Activated effector memory CD4-positive, alpha-beta T cell treated with Interleukin-2 at 50 U/mL for 16 hours (primary cell): ENCODE measurements around the gene DMGDH.
"Not testable (repeated sequence)": the region's sequence is repeated elsewhere in the genome, so short reads cannot be mapped to it uniquely, and the experiment has no call there.

Experiments used
- DNase-seq: peaks from one replicate; pipeline ENCODE4 v3.0.0-alpha.2; 2020

The DMGDH gene

GRCh38 chr5:79007872-79008271 is 61.6 kb downstream of the DMGDH start:
- DNase-seq, result no peak

- no peak for DNase-seq
Measured at GRCh38 chr5:79005936-79006631, 63.4 kb downstream of the DMGDH start.

DNA sequence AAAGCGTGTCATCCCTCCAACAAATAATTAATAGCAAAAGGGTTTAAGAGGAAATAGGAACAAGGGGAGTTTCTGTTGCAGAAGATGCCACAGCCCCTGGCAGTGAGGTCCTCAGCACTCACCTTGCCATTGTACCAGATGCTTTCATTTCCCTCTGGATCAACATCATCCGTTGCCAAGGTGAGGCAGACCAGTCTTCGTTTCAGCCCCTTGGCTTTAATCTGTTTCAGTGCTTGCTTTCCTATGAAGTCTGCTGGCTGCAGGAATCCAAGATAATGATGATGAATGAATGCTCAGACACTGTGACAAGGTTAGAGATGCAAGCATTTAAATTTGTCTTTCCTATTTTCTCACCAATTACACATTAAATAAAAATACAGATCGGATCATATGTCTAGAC is 64.3 kb downstream of the DMGDH start:
- no peak for DNase-seq

GRCh38 chr5:79002374-79002773 is 67.1 kb downstream of the DMGDH start:
- DNase-seq, result no peak

GRCh38 chr5:79001471-79001870 is 68.0 kb downstream of the DMGDH start:
- no peak for DNase-seq

DNA sequence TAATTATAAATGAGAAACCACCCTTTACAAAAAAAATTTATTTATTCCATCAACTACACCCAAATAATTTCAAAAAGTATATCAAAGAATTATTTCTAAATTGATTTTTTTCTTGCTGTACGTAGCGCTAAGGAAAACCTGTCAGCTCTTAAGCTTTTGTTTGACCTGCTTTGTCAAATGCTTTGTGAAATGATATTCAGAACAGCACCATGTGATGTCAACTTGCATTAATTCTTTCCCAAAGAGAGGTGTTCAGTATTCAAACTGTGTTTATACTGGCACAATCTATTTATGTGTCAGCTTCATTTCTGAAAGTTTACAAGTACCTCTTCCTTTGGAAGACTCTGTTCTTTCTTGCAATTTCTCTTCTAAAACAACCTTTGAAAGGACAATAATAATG is 72.4 kb downstream of the DMGDH start:
- DNase-seq, result no peak

DNA sequence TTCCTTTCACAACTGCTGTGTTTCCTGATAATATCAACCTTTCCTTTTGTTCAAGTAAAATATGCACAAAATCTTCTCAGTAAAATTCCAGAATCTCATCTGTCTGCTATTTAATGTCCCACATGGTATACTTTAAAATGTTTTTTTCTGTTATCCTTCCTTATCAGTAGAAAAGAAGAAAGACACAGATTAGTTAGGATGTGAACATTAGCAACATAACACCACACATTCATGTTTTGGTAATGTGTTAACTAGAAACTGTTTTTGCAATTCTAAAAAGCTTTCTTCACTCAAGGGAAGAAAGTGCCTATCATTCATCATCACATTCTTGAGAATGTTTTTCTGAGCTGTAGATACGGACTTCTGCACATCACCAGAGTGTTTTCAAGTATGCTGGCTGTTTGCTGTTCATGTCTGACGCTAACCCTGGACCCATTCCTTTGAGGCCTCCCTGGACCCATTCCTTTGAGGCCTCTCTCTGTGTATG is 73.9 kb downstream of the DMGDH start:
- no peak for DNase-seq

- DNase-seq, result no peak
Measured at GRCh38 chr5:78993165-78993564, 76.3 kb downstream of the DMGDH start.

- no peak for DNase-seq
Measured at GRCh38 chr5:78992146-78992545, 77.3 kb downstream of the DMGDH start.

- DNase-seq, result no peak
Measured at GRCh38 chr5:78989080-78989479, 80.4 kb downstream of the DMGDH start.

- DNase-seq, result peak; percentile 13
Measured at GRCh38 chr5:78985725-78986223, 83.7 kb downstream of the DMGDH start.

DNA sequence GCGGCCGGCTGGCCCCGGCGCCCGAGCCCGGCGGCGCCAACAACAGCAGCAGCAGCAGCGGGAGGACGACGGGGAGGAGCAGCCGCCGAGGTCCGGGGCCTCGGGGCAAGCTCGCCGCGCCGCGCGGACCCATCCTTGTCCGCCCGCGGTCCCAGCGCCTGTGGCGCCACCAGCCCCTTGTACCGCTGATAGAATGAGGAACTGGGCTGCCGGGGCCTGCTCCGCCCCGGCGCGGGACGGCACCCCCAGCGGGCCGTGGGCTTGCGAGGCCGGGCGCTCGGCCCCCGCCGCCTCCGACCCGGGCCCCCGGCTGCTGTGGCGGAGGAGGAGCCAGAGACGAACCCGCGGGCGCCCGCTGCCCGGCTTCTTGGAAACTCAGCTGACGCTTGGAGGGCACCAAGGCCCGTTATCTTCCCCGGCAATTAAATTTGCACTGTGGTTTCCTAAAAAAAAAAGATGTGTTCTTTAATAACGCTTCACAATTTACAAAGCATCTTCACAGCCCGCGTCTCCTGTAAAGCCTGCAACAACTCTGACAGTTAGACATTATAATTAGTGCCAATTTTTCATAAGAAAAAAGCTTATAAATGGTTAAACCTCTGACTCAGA is 84.3 kb downstream of the DMGDH start, which contains the start of gene ARSB:
TSS of gene ARSB (minus strand) at position 195 of the 609 bp plus-strand sequence. CDS start at position 133, 62 bp downstream.
- DNase-seq, result peak; percentile 40

DNA sequence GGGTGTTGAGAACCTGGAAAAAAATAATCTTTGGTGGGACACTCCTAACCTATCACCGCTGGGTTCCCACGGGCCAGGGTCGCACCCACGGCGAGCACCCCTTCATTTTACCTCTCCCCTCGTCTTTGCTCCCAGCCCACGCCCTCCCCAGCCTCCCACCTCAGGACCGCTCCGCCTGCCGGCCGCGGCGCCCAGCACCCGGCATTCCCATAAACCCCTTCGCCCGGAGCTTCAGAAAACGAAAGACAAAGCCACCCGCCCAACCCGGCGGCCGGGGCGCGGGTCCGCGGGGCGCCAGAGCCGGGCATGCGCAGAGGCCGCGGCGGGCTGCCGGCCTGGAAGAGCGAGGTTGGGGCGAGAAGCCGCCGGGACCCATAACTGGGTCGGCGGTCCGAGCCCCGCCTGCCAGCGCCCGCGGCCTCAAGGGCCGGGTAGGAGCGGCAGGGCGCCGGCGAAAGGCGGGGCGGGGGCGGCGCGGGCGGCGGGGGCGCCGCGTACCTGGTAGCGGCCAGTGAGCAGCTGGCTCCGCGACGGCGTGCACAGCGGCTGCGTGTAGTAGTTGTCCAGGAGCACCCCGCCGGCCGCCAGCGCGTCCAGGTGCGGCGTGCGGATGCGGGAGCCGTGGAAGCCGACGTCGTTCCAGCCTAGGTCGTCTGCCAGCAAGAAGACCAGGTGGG is 84.9 kb downstream of the DMGDH start:
- peak; percentile 68 for DNase-seq

GRCh38 chr5:78983601-78984438 is 85.7 kb downstream of the DMGDH start:
- DNase-seq, result no peak

GRCh38 chr5:78983194-78983593 is 86.3 kb downstream of the DMGDH start:
- DNase-seq, result not testable (repeated sequence)

DNA sequence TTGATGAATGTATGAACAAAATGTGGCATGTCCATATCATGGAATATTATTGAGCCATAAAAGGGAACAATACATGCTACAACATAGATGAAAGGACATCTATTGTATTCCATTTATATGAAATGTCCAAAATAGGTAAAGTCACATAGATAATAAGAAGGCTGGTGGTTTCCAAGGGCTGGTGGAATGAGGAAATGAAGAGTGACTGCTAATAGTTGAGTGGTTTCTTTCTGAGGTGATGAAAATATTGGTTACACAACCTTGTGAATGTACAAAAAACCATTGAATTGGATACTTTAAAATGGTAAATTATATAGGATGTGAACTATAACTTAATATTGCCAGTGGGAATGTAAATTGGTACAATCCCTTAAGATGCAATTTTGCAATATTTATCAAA is 89.6 kb downstream of the DMGDH start:
- DNase-seq, result no peak

GRCh38 chr5:78979117-78979742 is 90.2 kb downstream of the DMGDH start:
- no peak for DNase-seq

- DNase-seq, result no peak
Measured at GRCh38 chr5:78975035-78975434, 94.4 kb downstream of the DMGDH start.

DNA sequence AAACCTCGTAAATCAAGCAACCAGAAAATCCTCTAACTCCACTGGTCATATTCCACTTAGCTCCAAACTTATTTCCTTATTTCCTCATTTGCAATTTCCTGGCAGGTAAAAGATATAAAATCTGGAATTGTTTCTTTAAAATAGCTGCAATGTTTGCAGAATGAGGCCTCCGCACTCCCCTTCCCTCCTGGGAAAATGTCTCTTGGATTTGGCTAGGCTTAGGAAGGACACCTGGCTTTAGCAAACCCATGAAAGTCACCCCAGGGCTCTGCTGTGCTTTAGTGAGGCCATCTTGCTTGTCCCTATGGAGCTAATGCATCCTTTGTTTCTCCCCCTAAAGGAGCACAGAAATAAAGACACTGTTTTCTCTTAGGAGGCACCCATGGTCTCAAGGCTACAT is 94.9 kb downstream of the DMGDH start:
- no peak for DNase-seq

- DNase-seq, result no peak
Measured at GRCh38 chr5:78974011-78974410, 95.5 kb downstream of the DMGDH start.

- no peak for DNase-seq
Measured at GRCh38 chr5:78972654-78973428, 96.6 kb downstream of the DMGDH start.

DNA sequence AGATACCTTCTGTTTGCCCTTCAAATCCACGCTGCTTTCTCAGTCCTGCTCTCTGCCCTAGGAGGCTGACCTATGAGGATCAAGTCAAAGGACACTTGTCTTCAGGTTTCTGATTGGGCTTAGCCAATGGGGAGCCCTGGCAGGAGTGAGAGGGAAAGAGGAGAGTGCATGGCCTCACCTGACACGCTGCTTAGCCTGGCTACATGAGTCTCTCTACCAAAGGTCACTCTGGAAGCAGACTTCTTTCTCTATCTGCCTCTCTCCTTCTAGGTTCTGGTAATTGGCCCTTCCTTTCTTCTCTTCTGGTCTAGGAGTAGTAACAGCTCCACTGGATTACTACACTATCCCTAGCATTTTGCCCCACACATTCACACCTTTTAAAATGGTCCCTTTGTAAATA is 97.5 kb downstream of the DMGDH start:
- no peak for DNase-seq
